Fibroblast of lung (primary cell): Measurements from ENCODE around the gene MYO1E. TPM values are rescaled to one million over a fixed set of nuclear protein-coding genes. Genes with fewer than 3 reads are reported as not detected.

Source experiments
- DNase-seq, 2 donors: peaks; one replicate each; pipeline versions ENCODE4 v3.0.0 to v3.0.0-alpha.2; 2010; ENCODE audit warnings: low read depth in 2 of 2
- H2AFZ ChIP-seq: 2 replicates; pipeline ENCODE4 v1.5.1; 2012; ENCODE audit warnings: low read length, control low read depth, inconsistent platforms
- H3K27ac ChIP-seq: 2 replicates; pipeline ENCODE4 v1.5.1; 2011; ENCODE audit warnings: low read length, control low read depth; ENCODE audit not compliant: insufficient read depth
- H3K27me3 ChIP-seq: 2 replicates; pipeline ENCODE4 v1.5.1; 2011; ENCODE audit warnings: mild to moderate bottlenecking, low read length; ENCODE audit not compliant: control insufficient read depth, insufficient read depth
- H3K36me3 ChIP-seq: 2 replicates; pipeline ENCODE4 v1.5.1; 2011; ENCODE audit warnings: low read length; ENCODE audit not compliant: control insufficient read depth, insufficient read depth
- H3K4me1 ChIP-seq: 2 replicates; pipeline ENCODE4 v1.5.1; 2011; ENCODE audit warnings: low read length; ENCODE audit not compliant: control insufficient read depth, insufficient read depth; ENCODE audit errors: extremely low read depth
- H3K4me2 ChIP-seq: 2 replicates; pipeline ENCODE4 v1.5.1; 2011; ENCODE audit warnings: low read length, control low read depth; ENCODE audit not compliant: insufficient read depth; ENCODE audit errors: extremely low read depth
- H3K4me3 ChIP-seq, 4 experiments: fragments of 200-600 bp in 1 of 4; sonication (generic) in 1 of 4; replicated peaks in 1 of 4; 2 replicates each; pipeline ENCODE4 v1.5.1; 2011 to 2016; ENCODE audit warnings: low read length in 4 of 4, low read depth in 3 of 4, mild to moderate bottlenecking in 3 of 4, control low read depth in 2 of 4, inconsistent platforms in 1 of 4, mixed read lengths in 1 of 4; ENCODE audit not compliant: insufficient read depth in 1 of 4; ENCODE audit errors: control extremely low read depth in 1 of 4
- H3K79me2 ChIP-seq: 2 replicates; pipeline ENCODE4 v1.5.1; 2012; ENCODE audit warnings: mild to moderate bottlenecking, low read length, inconsistent platforms; ENCODE audit not compliant: control insufficient read depth, insufficient read depth
- H3K9ac ChIP-seq: 2 replicates; pipeline ENCODE4 v1.5.1; 2011; ENCODE audit warnings: mild to moderate bottlenecking, low read length, control low read depth; ENCODE audit not compliant: insufficient read depth
- H3K9me3 ChIP-seq: 2 replicates; pipeline ENCODE4 v1.5.1; 2012; ENCODE audit warnings: low read depth, low read length; ENCODE audit not compliant: control insufficient read depth, insufficient read depth
- H4K20me1 ChIP-seq: 2 replicates; pipeline ENCODE4 v1.5.1; 2011; ENCODE audit warnings: low read length; ENCODE audit not compliant: control insufficient read depth, insufficient read depth; ENCODE audit errors: extremely low read depth
- CTCF ChIP-seq, 2 donors: IDR thresholded peaks in 1 of 2; conservative IDR thresholded peaks in 1 of 2; 1 replicate in 1 of 2; 2 replicates in 1 of 2; pipeline ENCODE4 v1.5.1; 2011 to 2012; ENCODE audit warnings: low read length in 2 of 2, control low read depth in 1 of 2, inconsistent platforms in 1 of 2, low read depth in 1 of 2, mild to moderate bottlenecking in 1 of 2
- EZH2 ChIP-seq: IDR thresholded peaks from 2 replicates; pipeline ENCODE4 v1.5.1; 2012; ENCODE audit warnings: low read length, control low read depth, mild to moderate bottlenecking; ENCODE audit errors: missing control alignments
- polyA plus RNA-seq, 2 donors: library from polyadenylated mRNA; depleted of rRNA in 1 of 2; stranded (reverse) in 1 of 2; unstranded in 1 of 2; fragments of >200 nt; gene quantifications; 2 replicates each; pipeline ENCODE4 v1.2.1, GENCODE V29; 2011 to 2012; ENCODE audit warnings: missing spikeins in 1 of 2
- total RNA-seq: library from RNA; depleted of rRNA; stranded (reverse); fragments of >200 nt; gene quantifications from 2 replicates; pipeline ENCODE4 v1.2.1, GENCODE V29; 2014

Gene MYO1E
- total and polyA plus RNA-seq, 2 donors (not counting 1 experiment from before 2014, with no cell fraction given): 27.6 to 84.0 TPM

GRCh38 chr15:59217876-59218498 is 154.7 kb downstream of the MYO1E start:
- Histone ChIP-seq H3K9ac (no peak overlapping the region), H3K79me2 (no peaks in the 10 kb centered on the region), H3K27me3 (no peaks in the 10 kb centered on the region), H3K9me3 (no peaks in the 10 kb centered on the region), H3K4me2 (no peak overlapping the region), H3K4me1 (peaks cover 6% of the 10 kb centered on the region), H3K36me3 (peaks cover 10% of the 10 kb centered on the region), H4K20me1 (no peaks in the 10 kb centered on the region), H3K4me3 (no peak overlapping the region), H3K27ac (no peak overlapping the region), H2AFZ (no peak overlapping the region)
- no peak for DNase-seq
- TF ChIP-seq EZH2: no peak
- TF ChIP-seq CTCF (conservative IDR thresholded peaks at IDR 0.05 in 1 of 2, IDR thresholded peaks at IDR 0.05 in 1 of 2; ENCODE audit: low read depth in 1 of 2, low read length in 2 of 2): no peak

DNA sequence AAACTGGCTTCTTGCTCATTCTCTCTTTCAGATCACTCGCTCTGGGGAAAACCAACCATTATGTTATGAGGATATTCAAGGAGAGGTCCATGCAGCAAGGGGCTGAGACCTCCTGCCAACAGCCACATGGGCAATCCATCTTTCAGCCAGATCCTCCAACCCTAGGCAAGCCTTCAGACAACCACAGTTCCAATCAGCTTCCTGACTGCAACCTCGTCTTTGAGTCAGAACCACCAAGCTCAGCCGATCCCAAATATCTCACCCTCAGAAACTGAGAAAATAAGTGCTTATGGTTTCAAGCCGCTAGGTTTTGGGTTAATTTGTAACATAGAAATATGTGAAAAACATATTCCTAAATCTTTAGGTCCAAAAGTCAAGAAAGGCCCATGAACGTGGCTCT is 155.8 kb downstream of the MYO1E start:
- Histone ChIP-seq H3K36me3 (peaks cover 7% of the 10 kb centered on the region), H3K4me1 (peaks cover 2% of the 10 kb centered on the region), H3K27me3 (no peaks in the 10 kb centered on the region), H3K79me2 (no peaks in the 10 kb centered on the region), H3K27ac (no peak overlapping the region), H3K9ac (no peak overlapping the region), H4K20me1 (no peaks in the 10 kb centered on the region), H3K4me3 (no peak overlapping the region), H3K4me2 (no peak overlapping the region), H2AFZ (no peak overlapping the region), H3K9me3 (no peaks in the 10 kb centered on the region)
- DNase-seq: no peak
- no peak for TF ChIP-seq CTCF (conservative IDR thresholded peaks at IDR 0.05 in 1 of 2, IDR thresholded peaks at IDR 0.05 in 1 of 2; ENCODE audit: low read depth in 1 of 2, low read length in 2 of 2)
- no peak for TF ChIP-seq EZH2

DNA sequence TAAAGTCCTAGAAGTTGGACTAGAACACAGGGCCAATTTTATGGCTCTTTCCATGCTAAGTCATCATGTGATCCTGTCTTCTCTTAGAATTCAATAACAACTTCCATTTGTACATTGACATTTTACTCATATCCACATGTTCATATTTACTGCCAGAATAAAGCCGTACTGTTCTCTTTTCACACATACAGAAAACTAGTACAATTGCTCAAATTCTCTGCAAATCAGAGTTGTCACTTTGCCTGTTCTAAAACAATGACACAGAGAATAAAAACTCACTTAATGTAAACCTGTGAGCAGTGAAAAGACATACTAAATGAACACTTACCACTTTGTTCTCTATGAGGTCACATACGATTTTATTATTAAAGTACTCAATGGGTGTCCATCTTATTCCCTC is 162.5 kb downstream of the MYO1E start:
- Histone ChIP-seq H3K9ac (no peak overlapping the region), H3K9me3 (no peaks in the 10 kb centered on the region), H3K4me1 (no peaks in the 10 kb centered on the region), H3K4me3 (no peak overlapping the region), H4K20me1 (no peaks in the 10 kb centered on the region), H3K27ac (no peak overlapping the region), H3K79me2 (no peaks in the 10 kb centered on the region), H2AFZ (no peak overlapping the region), H3K27me3 (no peaks in the 10 kb centered on the region), H3K4me2 (no peak overlapping the region), H3K36me3 (peaks cover 2% of the 10 kb centered on the region)
- DNase-seq: no peak
- no peak for TF ChIP-seq CTCF (conservative IDR thresholded peaks at IDR 0.05 in 1 of 2, IDR thresholded peaks at IDR 0.05 in 1 of 2; ENCODE audit: low read depth in 1 of 2, low read length in 2 of 2)
- no peak for TF ChIP-seq EZH2
